Tibial nerve (tissue), 4 donors: Measurements from ENCODE around the gene GPC5. TPM values are rescaled to one million over a fixed set of nuclear protein-coding genes. Genes with fewer than 3 reads are reported as not detected.

ENCODE experiments used
- DNase-seq, 2 donors: peaks; one replicate each; pipeline ENCODE4 v3.0.0-alpha.2; 2019; ENCODE audit warnings: low spot score in 2 of 2
- H3K27ac ChIP-seq, 4 donors: fragments of 200-600 bp; sonication (generic) in 3 of 4; one replicate each; pipeline ENCODE4 v1.5.1; 2017 to 2019; ENCODE audit warnings: mild to moderate bottlenecking in 1 of 4
- H3K27me3 ChIP-seq, 2 donors: fragments of 200-600 bp; sonication (generic) in 1 of 2; one replicate each; pipeline versions ENCODE4 v1.5.1 to v1.6.0; 2017 to 2019
- H3K36me3 ChIP-seq, 3 donors: fragments of 200-600 bp; sonication (generic); one replicate each; pipeline ENCODE4 v1.5.1; 2018 to 2019
- H3K4me1 ChIP-seq, 4 donors: fragments of 200-600 bp; sonication (generic) in 3 of 4; one replicate each; pipeline ENCODE4 v1.5.1; 2017 to 2019
- H3K4me3 ChIP-seq, 4 donors: fragments of 200-600 bp; sonication (generic) in 3 of 4; one replicate each; pipeline ENCODE4 v1.5.1; 2017 to 2019; ENCODE audit warnings: mild to moderate bottlenecking in 1 of 4, moderate library complexity in 1 of 4
- H3K9me3 ChIP-seq, 4 donors: fragments of 200-600 bp; sonication (generic) in 3 of 4; one replicate each; pipeline ENCODE4 v1.5.1; 2017 to 2019
- EP300 ChIP-seq, 2 donors: sonication (generic); formaldehyde crosslinking; IDR thresholded peaks; one replicate each; pipeline ENCODE4 v1.6.1; 2017; ENCODE audit warnings: antibody characterized with exemption in 2 of 2, mild to moderate bottlenecking in 1 of 2
- POLR2A ChIP-seq, 2 donors: fragments of 450-650 bp; IDR thresholded peaks; one replicate each; pipeline ENCODE4 v1.6.1; 2017; ENCODE audit warnings: antibody characterized with exemption in 2 of 2, mild to moderate bottlenecking in 2 of 2, moderate library complexity in 2 of 2
- WGBS, 2 donors: methylation state at CpG; one replicate each; pipeline ENCODE4 v1.1.5; 2018; 5-methylcytosine and 5-hydroxymethylcytosine counted together
- total RNA-seq, 4 donors: library from RNA; depleted of rRNA; stranded (reverse); fragments of >200 nt; gene quantifications; one replicate each; pipeline ENCODE4 v1.1.0, GENCODE V29; 2016
- TF ChIP-seq, protein P1 (sequence below), 5 experiments: fragments of 200-600 bp in 3 of 5; fragments of 450-650 bp in 2 of 5; sonication (generic) in 3 of 5; IDR thresholded peaks; one replicate each; pipeline ENCODE4 v1.5.1; 2016 to 2019; ENCODE audit warnings: antibody characterized with exemption in 5 of 5, mild to moderate bottlenecking in 3 of 5, moderate library complexity in 2 of 5

GPC5 gene
- total RNA-seq, 4 donors from 2014 or later: 3.7 to 5.7 (median 4.2) TPM; not detected in 1

DNA sequence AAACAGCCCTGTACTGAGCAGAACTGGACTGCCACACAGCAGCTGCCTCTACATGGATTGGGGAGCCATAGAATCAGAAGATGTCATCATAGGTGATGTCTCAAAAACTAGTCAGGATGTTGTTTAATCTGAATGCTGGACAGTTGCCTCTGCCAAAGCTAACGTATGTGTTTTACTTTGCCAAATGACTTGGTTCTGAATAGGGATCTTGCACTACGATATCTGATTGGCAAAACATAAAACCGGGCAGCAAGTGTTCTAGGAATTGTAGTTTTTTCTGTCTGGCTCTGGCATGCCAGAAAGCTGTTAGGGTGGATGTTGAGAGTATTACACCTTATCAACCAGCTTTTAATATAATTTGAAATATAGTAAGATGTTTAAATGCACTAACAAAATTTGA lies 645.9 kb downstream of the GPC5 start:
- H3K36me3 ChIP-seq: no peaks in the 10 kb centered on the region
- H3K27ac ChIP-seq: no peak overlapping the region
- DNase-seq: no peak
- no peak overlapping the region for H3K4me3 ChIP-seq
- no peaks in the 10 kb centered on the region for H3K9me3 ChIP-seq
- H3K4me1 ChIP-seq: no peaks in the 10 kb centered on the region
- TF ChIP-seq EP300 (IDR thresholded peaks at IDR 0.05) (no peak), POLR2A (IDR thresholded peaks at IDR 0.05) (no peak)
- TF ChIP-seq, protein P1, sequence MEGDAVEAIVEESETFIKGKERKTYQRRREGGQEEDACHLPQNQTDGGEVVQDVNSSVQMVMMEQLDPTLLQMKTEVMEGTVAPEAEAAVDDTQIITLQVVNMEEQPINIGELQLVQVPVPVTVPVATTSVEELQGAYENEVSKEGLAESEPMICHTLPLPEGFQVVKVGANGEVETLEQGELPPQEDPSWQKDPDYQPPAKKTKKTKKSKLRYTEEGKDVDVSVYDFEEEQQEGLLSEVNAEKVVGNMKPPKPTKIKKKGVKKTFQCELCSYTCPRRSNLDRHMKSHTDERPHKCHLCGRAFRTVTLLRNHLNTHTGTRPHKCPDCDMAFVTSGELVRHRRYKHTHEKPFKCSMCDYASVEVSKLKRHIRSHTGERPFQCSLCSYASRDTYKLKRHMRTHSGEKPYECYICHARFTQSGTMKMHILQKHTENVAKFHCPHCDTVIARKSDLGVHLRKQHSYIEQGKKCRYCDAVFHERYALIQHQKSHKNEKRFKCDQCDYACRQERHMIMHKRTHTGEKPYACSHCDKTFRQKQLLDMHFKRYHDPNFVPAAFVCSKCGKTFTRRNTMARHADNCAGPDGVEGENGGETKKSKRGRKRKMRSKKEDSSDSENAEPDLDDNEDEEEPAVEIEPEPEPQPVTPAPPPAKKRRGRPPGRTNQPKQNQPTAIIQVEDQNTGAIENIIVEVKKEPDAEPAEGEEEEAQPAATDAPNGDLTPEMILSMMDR (IDR thresholded peaks at IDR 0.05): no peak
- WGBS, 2 donors: 79 to 81% methylated on average over 3 of the region's 3 CpGs
- H3K27me3 ChIP-seq: no peaks in the 10 kb centered on the region

DNA sequence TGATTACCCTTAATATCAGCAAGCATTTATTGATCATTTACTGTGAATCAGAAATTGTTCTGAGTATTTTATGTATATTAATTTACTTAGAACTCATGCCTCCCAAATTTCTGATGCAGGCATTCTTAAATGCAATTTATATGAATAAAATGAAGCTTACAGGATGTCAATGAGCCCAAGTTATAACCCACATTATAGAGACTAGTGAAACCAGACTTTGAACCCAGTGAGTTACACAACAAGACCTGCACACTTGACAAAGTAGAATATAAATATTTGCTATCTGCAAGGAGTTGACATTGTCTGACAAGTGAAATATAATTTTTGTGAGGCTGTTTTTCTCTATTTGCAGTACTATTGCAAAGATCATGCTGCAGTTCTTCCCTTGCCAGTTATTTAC lies 656.0 kb downstream of the GPC5 start:
- no peak overlapping the region for H3K27ac ChIP-seq
- H3K36me3 ChIP-seq: no peaks in the 10 kb centered on the region
- H3K4me3 ChIP-seq: no peak overlapping the region
- no peaks in the 10 kb centered on the region for H3K4me1 ChIP-seq
- H3K27me3 ChIP-seq: no peaks in the 10 kb centered on the region
- H3K9me3 ChIP-seq: no peaks in the 10 kb centered on the region
- TF ChIP-seq, protein P1 (IDR thresholded peaks at IDR 0.05): no peak
- no peak for TF ChIP-seq EP300 (IDR thresholded peaks at IDR 0.05)
- TF ChIP-seq POLR2A (IDR thresholded peaks at IDR 0.05): no peak
- no peak for DNase-seq

DNA sequence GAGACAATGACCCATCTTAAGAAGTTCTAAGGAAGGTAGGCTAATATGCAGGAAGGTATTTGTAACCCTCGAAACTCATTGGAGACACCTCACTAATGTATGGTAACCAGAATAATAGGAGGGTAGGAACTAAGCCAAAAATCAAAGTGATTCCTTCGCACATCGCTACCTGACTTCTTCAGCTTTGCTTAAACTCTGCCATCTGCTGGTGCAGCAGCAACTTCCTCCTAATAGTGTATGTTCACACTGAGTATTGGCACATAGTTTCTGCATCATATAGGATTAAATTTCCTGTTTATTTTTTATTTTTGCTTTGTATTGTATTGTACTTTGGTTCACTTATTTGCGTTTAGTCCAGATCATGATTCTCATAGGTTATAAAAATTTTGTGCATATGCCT lies 676.2 kb downstream of the GPC5 start:
- no peaks in the 10 kb centered on the region for H3K9me3 ChIP-seq
- DNase-seq: no peak
- WGBS, 2 donors: 54 to 56% methylated on average over 4 of the region's 4 CpGs
- H3K27me3 ChIP-seq: no peaks in the 10 kb centered on the region
- no peak overlapping the region for H3K4me3 ChIP-seq
- TF ChIP-seq EP300 (IDR thresholded peaks at IDR 0.05) (no peak), POLR2A (IDR thresholded peaks at IDR 0.05) (no peak)
- TF ChIP-seq, protein P1 (IDR thresholded peaks at IDR 0.05): no peak
- no peaks in the 10 kb centered on the region for H3K36me3 ChIP-seq
- H3K4me1 ChIP-seq: no peaks in the 10 kb centered on the region
- H3K27ac ChIP-seq: no peak overlapping the region

DNA sequence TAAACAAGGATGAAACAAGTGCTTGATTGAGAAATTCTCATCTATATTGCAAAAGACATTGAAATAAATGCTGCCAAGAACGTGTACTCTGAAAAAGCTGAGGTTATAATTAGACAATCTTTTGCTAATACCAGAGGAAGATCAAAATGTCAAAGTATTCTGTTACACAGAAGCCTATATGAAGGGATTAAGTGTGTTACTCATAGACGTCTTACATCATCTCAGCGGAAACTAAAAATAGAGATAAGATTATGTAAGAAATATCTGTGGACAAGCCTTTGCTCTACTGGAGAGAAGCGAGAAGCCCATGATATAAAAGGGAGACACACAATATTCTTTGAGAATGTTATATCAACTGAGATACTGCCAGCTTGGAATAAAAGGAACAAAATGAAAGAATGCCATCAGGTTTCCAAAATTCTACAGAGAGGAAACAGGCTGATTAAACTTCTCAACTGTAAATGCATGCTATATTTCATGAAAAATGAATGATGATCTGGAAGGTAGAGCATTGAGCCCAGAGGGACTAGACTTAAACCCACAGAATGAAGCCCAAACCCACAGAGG lies 699.0 kb downstream of the GPC5 start:
- Histone ChIP-seq H3K36me3 (no peaks in the 10 kb centered on the region), H3K4me3 (no peak overlapping the region), H3K27ac (no peak overlapping the region), H3K27me3 (no peaks in the 10 kb centered on the region), H3K4me1 (no peaks in the 10 kb centered on the region), H3K9me3 (no peaks in the 10 kb centered on the region)
- 61 to 64% methylated on average over 4 of the region's 4 CpGs for WGBS, 2 donors
- TF ChIP-seq, protein P1 (IDR thresholded peaks at IDR 0.05): no peak
- no peak for TF ChIP-seq EP300 (IDR thresholded peaks at IDR 0.05)
- no peak for TF ChIP-seq POLR2A (IDR thresholded peaks at IDR 0.05)
- no peak for DNase-seq

DNA sequence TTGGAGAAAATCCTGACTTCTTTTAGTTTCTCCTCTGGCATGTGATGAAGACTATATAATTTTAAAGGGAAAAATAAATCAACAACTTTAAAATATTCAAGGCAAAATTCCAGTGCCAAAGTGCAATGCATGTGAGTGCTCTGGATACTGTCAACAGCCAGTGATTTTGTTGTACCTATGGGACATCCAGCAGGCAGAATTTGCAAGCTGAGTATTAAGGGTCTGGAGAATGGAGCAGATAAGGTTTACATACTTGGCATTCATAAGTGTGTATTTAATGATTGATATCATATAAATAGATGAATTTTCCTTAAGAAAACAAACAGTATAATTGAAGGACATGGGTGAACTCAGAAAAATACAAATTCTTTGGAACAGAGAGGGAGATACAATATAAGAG lies 703.4 kb downstream of the GPC5 start:
- no peaks in the 10 kb centered on the region for H3K9me3 ChIP-seq
- no peak for DNase-seq
- TF ChIP-seq, protein P1 (IDR thresholded peaks at IDR 0.05): no peak
- TF ChIP-seq POLR2A (IDR thresholded peaks at IDR 0.05) (no peak), EP300 (IDR thresholded peaks at IDR 0.05) (no peak)
- no peaks in the 10 kb centered on the region for H3K36me3 ChIP-seq
- no peak overlapping the region for H3K27ac ChIP-seq
- H3K27me3 ChIP-seq: no peaks in the 10 kb centered on the region
- peaks cover 0 to 15% (median 0%) of the 10 kb centered on the region in 4 donors for H3K4me1 ChIP-seq
- no peak overlapping the region for H3K4me3 ChIP-seq
